HG02943 (cell line): ENCODE data around the gene DRD4.

Experiments used
- ATAC-seq: cut with Tn5 transposase; IDR thresholded peaks from one replicate; pipeline ENCODE4 v1.9.1; 2021; ENCODE audit warnings: mild to moderate bottlenecking, low read depth, moderate library complexity; ENCODE audit not compliant: unreplicated experiment

DRD4 gene

GRCh38 chr11:620935-621814, 15.9 kb upstream of the DRD4 start:
- no peak for ATAC-seq

GRCh38 chr11:621838-622237, 15.2 kb upstream of the DRD4 start:
- no peak for ATAC-seq

GRCh38 chr11:623349-623869, 13.7 kb upstream of the DRD4 start:
- ATAC-seq: no peak

GRCh38 chr11:623999-624704, 12.9 kb upstream of the DRD4 start:
- no peak for ATAC-seq

GRCh38 chr11:624705-625635, 12.1 kb upstream of the DRD4 start, which contains the start of gene CDHR5:
Gene CDHR5 (minus strand): TSS chr11:624955. CDS start chr11:624902, 53 bp downstream.
- ATAC-seq: no peak

- ATAC-seq: no peak
Observed at GRCh38 chr11:625636-626268, 11.3 kb upstream of the DRD4 start.

GRCh38 chr11:626475-627307, 10.4 kb upstream of the DRD4 start, which contains the start of gene SCT:
Gene SCT (minus strand): TSS chr11:627181. CDS start chr11:627143, 38 bp downstream.
- ATAC-seq: no peak

GRCh38 chr11:627308-627576, 9.8 kb upstream of the DRD4 start:
- no peak for ATAC-seq

- no peak for ATAC-seq
Observed at GRCh38 chr11:628056-628455, 9.0 kb upstream of the DRD4 start.

GRCh38 chr11:629237-629583, 7.9 kb upstream of the DRD4 start:
- ATAC-seq: no peak

GRCh38 chr11:630871-631270, 6.2 kb upstream of the DRD4 start:
- no peak for ATAC-seq

- ATAC-seq: no peak
Observed at GRCh38 chr11:635945-636510, 1.0 kb upstream of the DRD4 start.

- ATAC-seq: no peak
Observed at GRCh38 chr11:637333-637592, 194 bp downstream of the DRD4 start.

GRCh38 chr11:637593-638521, 788 bp downstream of the DRD4 start:
- no peak for ATAC-seq

GRCh38 chr11:638631-639331, 1.7 kb downstream of the DRD4 start:
- no peak for ATAC-seq

- no peak for ATAC-seq
Observed at GRCh38 chr11:639332-639955, 2.4 kb downstream of the DRD4 start.

GRCh38 chr11:640021-640706, 3.1 kb downstream of the DRD4 start:
- no peak for ATAC-seq
